ENCODE data around the gene FECH. TPM values are rescaled to one million over a fixed set of nuclear protein-coding genes. Genes with fewer than 3 reads are reported as not detected.

The FECH gene
- total RNA-seq, 2 donors from 2014 or later: 16.5 to 19.4 TPM

DNA sequence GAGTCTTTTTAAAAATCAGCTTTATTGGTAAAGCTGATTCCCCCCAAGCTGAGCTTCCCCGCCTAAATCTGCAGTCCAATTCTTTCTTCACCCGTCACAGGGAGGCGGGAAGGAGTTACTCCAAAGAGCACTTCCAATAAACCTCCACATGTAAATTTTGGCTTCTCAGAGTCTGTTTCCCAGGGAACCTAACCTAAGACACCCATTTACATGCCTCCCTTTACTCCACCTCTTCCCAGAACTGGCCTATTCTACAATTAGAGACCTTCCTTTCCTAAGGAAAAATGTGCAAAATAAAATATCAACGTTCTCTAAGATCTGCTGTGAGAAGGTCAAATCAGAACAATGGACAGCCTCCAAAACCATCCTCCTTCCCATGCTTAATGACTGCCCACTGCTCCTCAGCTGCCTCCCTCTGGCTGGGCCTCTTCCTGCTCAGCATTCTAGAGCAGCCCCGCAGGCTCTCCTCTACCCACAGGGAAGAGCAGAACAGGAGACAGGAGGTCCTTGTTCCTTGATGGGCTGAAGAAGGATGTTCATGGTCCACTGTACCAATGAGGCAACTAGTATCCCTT is 87.7 kb downstream of the FECH start:
- Histone ChIP-seq H3K36me3 (no peaks in the 10 kb centered on the region), H3K4me3 (no peak overlapping the region), H3K4me1 (no peaks in the 10 kb centered on the region), H3K27me3 (no peaks in the 10 kb centered on the region), H3K27ac (no peak overlapping the region), H3K9ac (ENCODE audit: low read depth in 2 of 2, low read length in 2 of 2) (no peak overlapping the region), H3K9me3 (no peaks in the 10 kb centered on the region)
- TF ChIP-seq, protein P1, sequence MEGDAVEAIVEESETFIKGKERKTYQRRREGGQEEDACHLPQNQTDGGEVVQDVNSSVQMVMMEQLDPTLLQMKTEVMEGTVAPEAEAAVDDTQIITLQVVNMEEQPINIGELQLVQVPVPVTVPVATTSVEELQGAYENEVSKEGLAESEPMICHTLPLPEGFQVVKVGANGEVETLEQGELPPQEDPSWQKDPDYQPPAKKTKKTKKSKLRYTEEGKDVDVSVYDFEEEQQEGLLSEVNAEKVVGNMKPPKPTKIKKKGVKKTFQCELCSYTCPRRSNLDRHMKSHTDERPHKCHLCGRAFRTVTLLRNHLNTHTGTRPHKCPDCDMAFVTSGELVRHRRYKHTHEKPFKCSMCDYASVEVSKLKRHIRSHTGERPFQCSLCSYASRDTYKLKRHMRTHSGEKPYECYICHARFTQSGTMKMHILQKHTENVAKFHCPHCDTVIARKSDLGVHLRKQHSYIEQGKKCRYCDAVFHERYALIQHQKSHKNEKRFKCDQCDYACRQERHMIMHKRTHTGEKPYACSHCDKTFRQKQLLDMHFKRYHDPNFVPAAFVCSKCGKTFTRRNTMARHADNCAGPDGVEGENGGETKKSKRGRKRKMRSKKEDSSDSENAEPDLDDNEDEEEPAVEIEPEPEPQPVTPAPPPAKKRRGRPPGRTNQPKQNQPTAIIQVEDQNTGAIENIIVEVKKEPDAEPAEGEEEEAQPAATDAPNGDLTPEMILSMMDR (IDR thresholded peaks at IDR 0.05): no peak
- intact Hi-C loops (cut with DNase I): no loop called here
- no peak for DNase-seq

Other genes with a start within 250 kb of the FECH start
- gene ST8SIA3, start 234.1 kb downstream of the FECH start, total RNA-seq: under 1 TPM; 0.05 TPM
- gene ONECUT2, start 151.3 kb downstream of the FECH start, total RNA-seq: under 1 TPM; 0.05 to 0.49 TPM
- gene NARS1, start 35.1 kb upstream of the FECH start, total RNA-seq: 100 to 1,000 TPM; 139 to 164 TPM
- 100 to 1,000 TPM; 263 to 359 TPM for gene ATP8B1, start 216.6 kb upstream of the FECH start, total RNA-seq

All from colonic mucosa (tissue), 4 donors.